Osteoblast (primary cell): ENCODE data around the gene PTH1R. TPM values are rescaled to one million over a fixed set of nuclear protein-coding genes. Genes with fewer than 3 reads are reported as not detected.
A peak's percentile ranks its signal among the peaks of the same experiment; 100 is the strongest.

Experiments
- DNase-seq: peaks from one replicate; pipeline ENCODE4 v3.0.0; 2011; ENCODE audit warnings: low spot score, mixed read lengths; ENCODE audit not compliant: insufficient read length; ENCODE audit errors: missing footprints
- H2AFZ ChIP-seq: 2 replicates; pipeline ENCODE4 v1.6.0; 2011; ENCODE audit warnings: mild to moderate bottlenecking, low read length
- H3K27ac ChIP-seq: 2 replicates; pipeline ENCODE4 v1.5.1; 2011; ENCODE audit warnings: mild to moderate bottlenecking, low read depth, low read length, moderate library complexity
- H3K27me3 ChIP-seq: 2 replicates; pipeline ENCODE4 v1.6.0; 2012; ENCODE audit warnings: mild to moderate bottlenecking, control low read depth, inconsistent platforms, low read length, moderate library complexity; ENCODE audit not compliant: insufficient read depth
- H3K36me3 ChIP-seq: 2 replicates; pipeline ENCODE4 v1.5.1; 2011; ENCODE audit warnings: mild to moderate bottlenecking, low read length, control low read depth, moderate library complexity; ENCODE audit not compliant: insufficient read depth
- H3K4me1 ChIP-seq: 2 replicates; pipeline ENCODE4 v1.5.1; 2011; ENCODE audit warnings: mild to moderate bottlenecking, low read length, control low read depth, moderate library complexity; ENCODE audit not compliant: insufficient read depth
- H3K4me2 ChIP-seq: 2 replicates; pipeline ENCODE4 v1.6.0; 2011; ENCODE audit warnings: mild to moderate bottlenecking, low read length; ENCODE audit not compliant: insufficient read depth
- H3K4me3 ChIP-seq: fragments of 200-600 bp; sonication (generic); 3 replicates; pipeline ENCODE4 v1.5.1; 2012; ENCODE audit warnings: mild to moderate bottlenecking, low read length, inconsistent platforms; ENCODE audit not compliant: insufficient read depth
- H3K79me2 ChIP-seq: 2 replicates; pipeline ENCODE4 v1.6.0; 2012; ENCODE audit warnings: mild to moderate bottlenecking, low read length, control low read depth, inconsistent platforms; ENCODE audit not compliant: insufficient read depth
- H3K9me3 ChIP-seq: 2 replicates; pipeline ENCODE4 v1.5.1; 2011; ENCODE audit warnings: low read depth, low read length, control low read depth
- H4K20me1 ChIP-seq: 2 replicates; pipeline ENCODE4 v1.6.0; 2012; ENCODE audit warnings: mild to moderate bottlenecking, low read length, control low read depth; ENCODE audit not compliant: insufficient read depth
- total RNA-seq: library from RNA; depleted of rRNA; stranded (reverse); fragments of >200 nt; gene quantifications from 2 replicates; pipeline ENCODE4 v1.2.3, GENCODE V29; 2012
- TF ChIP-seq, protein P1 (sequence below): IDR thresholded peaks from 2 replicates; pipeline ENCODE4 v1.5.1; 2011; ENCODE audit warnings: mild to moderate bottlenecking, low read depth, low read length, moderate library complexity; ENCODE audit errors: extremely low read depth

The PTH1R gene
- total RNA-seq, 1 donor, result 0.36 TPM

DNA sequence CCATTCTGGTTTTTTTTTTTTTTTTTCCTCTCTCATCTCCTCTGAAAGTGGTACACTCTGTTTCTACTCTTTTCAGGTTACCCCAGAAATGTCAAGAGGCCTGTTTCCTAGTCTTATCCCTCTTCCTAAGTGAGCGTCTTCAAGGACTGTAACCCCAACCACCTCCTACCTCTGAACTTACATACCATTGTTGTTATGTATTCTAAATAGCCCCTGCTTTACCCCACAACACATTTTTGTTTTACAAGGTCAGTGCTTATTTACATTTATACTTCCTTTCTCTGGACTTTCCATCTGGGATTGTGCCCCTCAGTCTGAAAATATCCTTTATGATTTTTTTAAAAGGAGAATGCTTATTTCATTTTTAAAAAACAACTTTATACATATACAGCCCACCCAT, 38.8 kb downstream of the PTH1R start:
- Histone ChIP-seq H2AFZ (no peak overlapping the region), H3K4me3 (no peak overlapping the region), H3K27ac (no peak overlapping the region), H3K9me3 (no peaks in the 10 kb centered on the region), H3K4me1 (peaks cover 8% of the 10 kb centered on the region), H3K79me2 (no peaks in the 10 kb centered on the region), H3K27me3 (no peaks in the 10 kb centered on the region), H3K36me3 (peaks cover 41% of the 10 kb centered on the region), H4K20me1 (no peaks in the 10 kb centered on the region), H3K4me2 (no peak overlapping the region)
- TF ChIP-seq, protein P1, sequence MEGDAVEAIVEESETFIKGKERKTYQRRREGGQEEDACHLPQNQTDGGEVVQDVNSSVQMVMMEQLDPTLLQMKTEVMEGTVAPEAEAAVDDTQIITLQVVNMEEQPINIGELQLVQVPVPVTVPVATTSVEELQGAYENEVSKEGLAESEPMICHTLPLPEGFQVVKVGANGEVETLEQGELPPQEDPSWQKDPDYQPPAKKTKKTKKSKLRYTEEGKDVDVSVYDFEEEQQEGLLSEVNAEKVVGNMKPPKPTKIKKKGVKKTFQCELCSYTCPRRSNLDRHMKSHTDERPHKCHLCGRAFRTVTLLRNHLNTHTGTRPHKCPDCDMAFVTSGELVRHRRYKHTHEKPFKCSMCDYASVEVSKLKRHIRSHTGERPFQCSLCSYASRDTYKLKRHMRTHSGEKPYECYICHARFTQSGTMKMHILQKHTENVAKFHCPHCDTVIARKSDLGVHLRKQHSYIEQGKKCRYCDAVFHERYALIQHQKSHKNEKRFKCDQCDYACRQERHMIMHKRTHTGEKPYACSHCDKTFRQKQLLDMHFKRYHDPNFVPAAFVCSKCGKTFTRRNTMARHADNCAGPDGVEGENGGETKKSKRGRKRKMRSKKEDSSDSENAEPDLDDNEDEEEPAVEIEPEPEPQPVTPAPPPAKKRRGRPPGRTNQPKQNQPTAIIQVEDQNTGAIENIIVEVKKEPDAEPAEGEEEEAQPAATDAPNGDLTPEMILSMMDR, result no peak
- DNase-seq, result peak; percentile 0

DNA sequence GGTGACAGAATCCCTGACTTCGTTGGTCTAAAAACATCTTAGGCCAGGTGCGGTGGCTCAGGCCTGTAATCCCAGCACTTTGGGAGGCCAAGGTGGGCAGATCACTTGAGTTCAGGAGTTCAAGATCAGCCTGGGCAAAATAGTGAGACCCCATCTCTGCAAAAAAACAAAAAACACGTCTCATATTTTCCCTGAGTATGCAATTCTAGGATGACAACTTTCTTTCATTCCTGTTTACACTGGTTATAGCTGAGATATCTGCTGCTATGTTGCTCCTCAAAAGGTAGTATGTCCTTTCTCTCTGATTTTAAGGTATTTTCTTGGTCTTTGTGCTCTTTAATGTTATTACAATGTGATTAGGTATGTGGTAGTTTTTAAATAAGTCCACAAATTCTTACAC, 39.3 kb downstream of the PTH1R start:
- peaks cover 47% of the 10 kb centered on the region for H3K36me3 ChIP-seq
- no peak overlapping the region for H3K27ac ChIP-seq

DNA sequence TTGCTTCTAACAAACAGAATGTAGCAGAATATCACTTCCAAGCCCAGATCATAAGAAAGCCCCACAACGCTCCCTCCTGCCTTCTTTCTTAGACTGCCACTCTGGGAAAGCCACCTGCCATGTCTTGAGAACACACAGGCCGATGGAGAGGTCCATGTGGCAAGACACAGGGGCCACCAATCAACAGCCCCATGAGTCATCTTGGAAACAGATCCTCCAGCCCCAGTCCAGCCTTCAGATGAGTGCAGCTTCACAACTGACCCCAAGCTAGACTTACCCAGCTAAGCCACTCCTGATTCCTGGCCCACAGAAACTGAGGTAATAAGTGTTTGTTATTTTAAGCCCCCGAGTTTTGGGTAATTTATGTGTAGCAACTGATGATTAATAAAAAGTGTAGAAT, 39.7 kb downstream of the PTH1R start:
- Histone ChIP-seq H3K9me3 (no peaks in the 10 kb centered on the region), H3K4me2 (no peak overlapping the region), H3K79me2 (no peaks in the 10 kb centered on the region), H3K4me1 (peaks cover 8% of the 10 kb centered on the region), H4K20me1 (peaks cover 4% of the 10 kb centered on the region), H3K4me3 (no peak overlapping the region), H2AFZ (no peak overlapping the region), H3K27ac (no peak overlapping the region), H3K27me3 (no peaks in the 10 kb centered on the region), H3K36me3 (peaks cover 51% of the 10 kb centered on the region)
- DNase-seq, result peak; percentile 83
- TF ChIP-seq, protein P1, result no peak

More for the DNA sequence above, 39.3 kb downstream of the PTH1R start:
- Histone ChIP-seq H4K20me1 (no peaks in the 10 kb centered on the region), H3K4me3 (no peak overlapping the region), H3K4me1 (peaks cover 8% of the 10 kb centered on the region), H3K4me2 (no peak overlapping the region), H3K79me2 (no peaks in the 10 kb centered on the region), H3K9me3 (no peaks in the 10 kb centered on the region), H2AFZ (no peak overlapping the region), H3K27me3 (no peaks in the 10 kb centered on the region)
- TF ChIP-seq, protein P1, result no peak
- DNase-seq, result no peak

DNA sequence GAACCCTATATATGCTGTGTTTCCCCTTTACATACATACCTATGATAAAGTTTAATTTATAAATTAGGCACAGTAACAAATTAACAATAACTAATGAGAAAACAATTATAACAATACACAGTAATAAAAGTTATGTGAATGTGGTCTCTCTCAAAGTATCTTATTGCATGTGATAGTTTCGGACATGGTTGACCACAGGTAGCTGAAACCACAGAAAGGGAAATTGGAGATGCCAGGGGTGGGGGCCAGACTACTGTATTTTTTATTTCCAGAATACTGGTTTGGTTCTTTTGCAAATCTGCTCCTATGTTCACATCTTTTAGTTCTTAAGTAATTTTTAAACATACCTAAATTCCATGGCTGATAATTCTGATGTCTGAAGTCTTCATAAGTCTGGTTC, 40.7 kb downstream of the PTH1R start:
- Histone ChIP-seq H3K9me3 (no peaks in the 10 kb centered on the region), H3K79me2 (peaks cover 6% of the 10 kb centered on the region), H3K36me3 (peaks cover 61% of the 10 kb centered on the region), H2AFZ (no peak overlapping the region), H3K4me3 (no peak overlapping the region), H3K27me3 (no peaks in the 10 kb centered on the region), H3K4me1 (peaks cover 8% of the 10 kb centered on the region), H3K27ac (no peak overlapping the region), H4K20me1 (peaks cover 13% of the 10 kb centered on the region), H3K4me2 (no peak overlapping the region)
- DNase-seq, result no peak
- TF ChIP-seq, protein P1, result no peak
